SK-N-MC (cell line): ENCODE data around the gene ANKRD35.

Experiments used
- DNase-seq: peaks from one replicate; pipeline ENCODE4 v3.0.0-alpha.2; 2011; ENCODE audit warnings: low read depth, low spot score
- H3K27ac ChIP-seq: fragments of 200-600 bp; sonication (generic); 2 replicates; pipeline ENCODE4 v1.5.1; 2016; ENCODE audit warnings: mixed run types
- H3K36me3 ChIP-seq: fragments of 200-600 bp; sonication (generic); 2 replicates; pipeline ENCODE4 v1.6.1; 2017; ENCODE audit warnings: antibody characterized with exemption, low read length, mixed read lengths; ENCODE audit not compliant: insufficient read depth
- H3K4me3 ChIP-seq: fragments of 200-600 bp; sonication (generic); 2 replicates; pipeline ENCODE4 v1.5.1; 2016
- H3K9ac ChIP-seq: fragments of 200-600 bp; sonication (generic); 2 replicates; pipeline ENCODE4 v1.8.0; 2017; ENCODE audit warnings: mixed run types, mixed read lengths; ENCODE audit not compliant: insufficient read length
- H3K9me3 ChIP-seq: fragments of 200-600 bp; sonication (generic); 2 replicates; pipeline ENCODE4 v1.6.1; 2017; ENCODE audit warnings: low read depth, mild to moderate bottlenecking, antibody characterized with exemption, low read length, moderate library complexity, mixed read lengths
- EZH2 ChIP-seq: fragments of 200-600 bp; sonication (generic); IDR thresholded peaks from one replicate; pipeline ENCODE4 v1.6.1; 2017; ENCODE audit warnings: antibody characterized with exemption
- FOXP2 ChIP-seq: optimal IDR thresholded peaks from 2 replicates; pipeline ENCODE3; 2011; ENCODE audit warnings: mild to moderate bottlenecking, moderate library complexity; ENCODE audit not compliant: insufficient read depth; ENCODE audit errors: extremely low read length, control extremely low read depth
- POLR2AphosphoS5 ChIP-seq: IDR thresholded peaks from 2 replicates; pipeline ENCODE4 v1.6.1; 2012; ENCODE audit warnings: mild to moderate bottlenecking, low read depth, low read length, borderline replicate concordance

ANKRD35 gene

DNA sequence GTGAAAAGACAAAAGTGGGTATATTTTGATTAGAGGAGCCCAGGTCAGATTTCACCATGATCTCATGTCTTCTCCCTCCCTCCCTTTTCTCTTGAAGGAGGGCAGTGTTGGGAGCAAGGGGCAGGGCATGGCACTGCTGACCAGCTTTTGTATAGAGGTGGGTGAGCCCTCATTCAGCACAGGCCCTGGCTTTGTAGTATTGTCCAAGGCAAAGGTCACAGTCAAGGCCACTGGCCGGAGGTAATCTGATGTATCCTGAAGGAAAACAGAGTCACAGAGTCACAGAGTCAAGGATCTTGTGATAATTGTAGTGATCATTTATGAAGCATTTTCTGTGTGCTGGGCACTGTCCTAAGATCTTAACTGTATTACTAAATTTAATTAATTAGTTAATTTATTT lies 12.3 kb upstream of the ANKRD35 start:
- H3K36me3 ChIP-seq, result no peaks in the 10 kb centered on the region
- no peak for DNase-seq
- H3K4me3 ChIP-seq, result no peak overlapping the region
- TF ChIP-seq EZH2 (no peak), FOXP2 (no peak), POLR2AphosphoS5 (no peak)
- no peaks in the 10 kb centered on the region for H3K9me3 ChIP-seq
- no peak overlapping the region for H3K9ac ChIP-seq
- no peak overlapping the region for H3K27ac ChIP-seq

- no peak for DNase-seq
- H3K27ac ChIP-seq, result no peak overlapping the region
These were observed 9.8 kb upstream of the ANKRD35 start for GRCh38 chr1:145895471-145895870.

GRCh38 chr1:145893306-145894055 lies 7.8 kb upstream of the ANKRD35 start:
- H3K27ac ChIP-seq, result no peak overlapping the region
- TF ChIP-seq POLR2AphosphoS5, result no peak
- TF ChIP-seq EZH2, result no peak
- TF ChIP-seq FOXP2, result no peak

More at GRCh38 chr1:145895471-145895870, 9.8 kb upstream of the ANKRD35 start:
- no peaks in the 10 kb centered on the region for H3K36me3 ChIP-seq
- H3K9me3 ChIP-seq, result no peaks in the 10 kb centered on the region
- H3K9ac ChIP-seq, result no peak overlapping the region
- TF ChIP-seq FOXP2 (no peak), EZH2 (no peak), POLR2AphosphoS5 (no peak)
- H3K4me3 ChIP-seq, result no peak overlapping the region

GRCh38 chr1:145892486-145893087 lies 6.9 kb upstream of the ANKRD35 start:
- no peaks in the 10 kb centered on the region for H3K36me3 ChIP-seq
- H3K9ac ChIP-seq, result peak overlapping the region; percentile 62
- DNase-seq, result no peak
- H3K27ac ChIP-seq, result peak overlapping the region; percentile 72
- H3K4me3 ChIP-seq, result peak overlapping the region; percentile 73
- no peak for TF ChIP-seq EZH2
- no peak for TF ChIP-seq POLR2AphosphoS5
- TF ChIP-seq FOXP2, result no peak
- H3K9me3 ChIP-seq, result no peaks in the 10 kb centered on the region

More at GRCh38 chr1:145893306-145894055, 7.8 kb upstream of the ANKRD35 start:
- Histone ChIP-seq H3K4me3 (no peak overlapping the region), H3K9ac (no peak overlapping the region), H3K36me3 (no peaks in the 10 kb centered on the region), H3K9me3 (no peaks in the 10 kb centered on the region)
- no peak for DNase-seq

- H3K4me3 ChIP-seq, result peak overlapping the region; percentile 73
- H3K9me3 ChIP-seq, result no peaks in the 10 kb centered on the region
- DNase-seq, result peak; percentile 76
- H3K36me3 ChIP-seq, result no peaks in the 10 kb centered on the region
- peak overlapping the region; percentile 72 for H3K27ac ChIP-seq
- peak overlapping the region; percentile 64 for H3K9ac ChIP-seq
- TF ChIP-seq POLR2AphosphoS5 (no peak), FOXP2 (no peak), EZH2 (no peak)
These were observed 6.2 kb upstream of the ANKRD35 start for GRCh38 chr1:145891587-145892485.

DNA sequence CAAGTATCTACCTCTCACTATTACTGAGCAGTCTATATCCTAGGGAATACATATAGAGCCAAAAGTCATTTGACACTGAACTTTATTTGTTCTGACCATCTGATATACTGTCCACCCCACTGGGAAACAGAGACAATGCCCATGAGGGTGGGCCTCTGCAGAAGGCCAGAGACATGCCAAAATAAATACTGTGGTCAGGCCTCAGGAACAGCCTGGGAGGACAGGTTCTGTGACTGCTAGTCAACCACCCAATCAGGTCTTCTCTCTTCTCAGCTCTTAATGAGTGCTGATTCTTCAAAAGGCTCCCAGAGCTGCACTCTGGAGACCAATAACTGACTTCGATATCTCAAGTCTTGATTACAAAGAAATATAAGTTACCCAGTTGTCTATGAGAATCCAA lies 5.5 kb upstream of the ANKRD35 start:
- Histone ChIP-seq H3K27ac (no peak overlapping the region; the same call in none of the 2 replicates), H3K9ac (peak overlapping the region; percentile 8), H3K4me3 (no peak overlapping the region), H3K9me3 (no peaks in the 10 kb centered on the region), H3K36me3 (no peaks in the 10 kb centered on the region)
- DNase-seq, result no peak
- TF ChIP-seq FOXP2 (no peak), POLR2AphosphoS5 (no peak), EZH2 (no peak)

- DNase-seq, result no peak
- no peak overlapping the region for H3K4me3 ChIP-seq
- TF ChIP-seq EZH2 (no peak), POLR2AphosphoS5 (no peak), FOXP2 (no peak)
These were observed 4.1 kb upstream of the ANKRD35 start for GRCh38 chr1:145889722-145890121.

DNA sequence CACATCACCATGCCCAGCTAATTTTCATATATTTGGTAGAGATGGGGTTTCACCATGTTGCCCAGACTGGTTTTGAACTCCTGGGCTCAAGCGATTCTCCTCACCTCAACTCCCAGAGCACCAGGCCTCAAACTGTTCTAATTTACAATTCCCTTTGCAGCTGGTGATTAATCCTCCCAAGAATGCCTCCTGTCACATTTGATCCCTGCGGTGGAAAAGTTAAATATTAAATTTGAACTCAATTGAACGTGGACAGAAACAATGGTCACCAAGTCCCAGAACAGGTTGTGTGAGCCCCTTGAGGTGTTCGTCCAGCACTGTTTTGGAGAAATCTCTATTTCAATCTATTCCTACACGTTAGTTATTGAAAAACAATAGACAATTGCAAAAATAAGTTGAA lies 2.0 kb upstream of the ANKRD35 start:
- Histone ChIP-seq H3K36me3 (no peaks in the 10 kb centered on the region), H3K4me3 (no peak overlapping the region), H3K9ac (no peak overlapping the region), H3K9me3 (no peaks in the 10 kb centered on the region), H3K27ac (no peak overlapping the region)
- TF ChIP-seq POLR2AphosphoS5 (no peak), EZH2 (no peak), FOXP2 (no peak)
- no peak for DNase-seq

More at GRCh38 chr1:145889722-145890121, 4.1 kb upstream of the ANKRD35 start:
- Histone ChIP-seq H3K36me3 (no peaks in the 10 kb centered on the region), H3K9me3 (no peaks in the 10 kb centered on the region), H3K9ac (no peak overlapping the region), H3K27ac (no peak overlapping the region)
